ENCODE data around the gene NFATC1. TPM values are rescaled to one million over a fixed set of nuclear protein-coding genes. Genes with fewer than 3 reads are reported as not detected.
"Not testable (repeated sequence)": the region's sequence is repeated elsewhere in the genome, so short reads cannot be mapped to it uniquely, and the experiment has no call there.

The NFATC1 gene
- total RNA-seq, 6 experiments from 2014 or later, result 0.57 to 2.0 (median 0.89) TPM

- Mint-ChIP-seq H3K9me3 (peaks cover 32% of the 10 kb centered on the region; the same call in 1 of the 2 replicates), H3K27ac (no peak overlapping the region)
Measured at GRCh38 chr18:79501006-79501405, 105.3 kb downstream of the NFATC1 start.

GRCh38 chr18:79502782-79503181 is 107.1 kb downstream of the NFATC1 start:
- no peak for DNase-seq
- TF ChIP-seq CTCF (IDR thresholded peaks at IDR 0.05), result no peak
- Mint-ChIP-seq H3K36me3 (ENCODE audit: low read depth) (peaks cover 8% of the 10 kb centered on the region), H3K4me3 (no peak overlapping the region), H3K27me3 (ENCODE audit: insufficient read depth) (peaks cover 12% of the 10 kb centered on the region), H3K27ac (no peak overlapping the region), H3K9me3 (peaks cover 27% of the 10 kb centered on the region; the same call in 1 of the 2 replicates), H3K4me1 (ENCODE audit: low read depth) (peaks cover 6% of the 10 kb centered on the region)

More at GRCh38 chr18:79501006-79501405, 105.3 kb downstream of the NFATC1 start:
- Mint-ChIP-seq H3K36me3 (ENCODE audit: low read depth) (peaks cover 9% of the 10 kb centered on the region), H3K27me3 (ENCODE audit: insufficient read depth) (peaks cover 18% of the 10 kb centered on the region), H3K4me1 (ENCODE audit: low read depth) (peaks cover 13% of the 10 kb centered on the region), H3K4me3 (no peak overlapping the region)
- no peak for DNase-seq
- TF ChIP-seq CTCF (IDR thresholded peaks at IDR 0.05), result no peak

- no peak for DNase-seq
- no peak overlapping the region for H3K27ac Mint-ChIP-seq
- H3K36me3 Mint-ChIP-seq (ENCODE audit: low read depth), result peaks cover 2% of the 10 kb centered on the region
- peaks cover 9% of the 10 kb centered on the region for H3K27me3 Mint-ChIP-seq (ENCODE audit: insufficient read depth)
- H3K4me3 Mint-ChIP-seq, result no peak overlapping the region
- H3K9me3 Mint-ChIP-seq, result peaks cover 22% of the 10 kb centered on the region; the same call in 1 of the 2 replicates
- H3K4me1 Mint-ChIP-seq (ENCODE audit: low read depth), result peaks cover 11% of the 10 kb centered on the region
- no peak for TF ChIP-seq CTCF (IDR thresholded peaks at IDR 0.05)
Measured at GRCh38 chr18:79503406-79503805, 107.7 kb downstream of the NFATC1 start.

GRCh38 chr18:79504034-79504433 is 108.3 kb downstream of the NFATC1 start:
- H3K36me3 Mint-ChIP-seq (ENCODE audit: low read depth), result no peaks in the 10 kb centered on the region; the same call in 1 of the 2 replicates
- H3K4me1 Mint-ChIP-seq (ENCODE audit: low read depth), result peaks cover 15% of the 10 kb centered on the region
- H3K27me3 Mint-ChIP-seq (ENCODE audit: insufficient read depth), result peaks cover 8% of the 10 kb centered on the region
- DNase-seq, result no peak
- TF ChIP-seq CTCF (IDR thresholded peaks at IDR 0.05), result no peak
- H3K9me3 Mint-ChIP-seq, result peaks cover 16% of the 10 kb centered on the region; the same call in 1 of the 2 replicates
- no peak overlapping the region for H3K27ac Mint-ChIP-seq
- H3K4me3 Mint-ChIP-seq, result no peak overlapping the region

- H3K9me3 Mint-ChIP-seq, result peaks cover 11% of the 10 kb centered on the region; the same call in 1 of the 2 replicates
- peaks cover 15% of the 10 kb centered on the region for H3K4me1 Mint-ChIP-seq (ENCODE audit: low read depth)
- not testable (repeated sequence) for H3K36me3 Mint-ChIP-seq (ENCODE audit: low read depth); H3K27me3 Mint-ChIP-seq (ENCODE audit: insufficient read depth); H3K4me3 Mint-ChIP-seq; DNase-seq; H3K27ac Mint-ChIP-seq
Measured at GRCh38 chr18:79504495-79504894, 108.8 kb downstream of the NFATC1 start.

- H3K36me3 Mint-ChIP-seq (ENCODE audit: low read depth); H3K9me3 Mint-ChIP-seq; H3K27me3 Mint-ChIP-seq (ENCODE audit: insufficient read depth); H3K4me3 Mint-ChIP-seq; DNase-seq; H3K27ac Mint-ChIP-seq: not testable (repeated sequence)
- H3K4me1 Mint-ChIP-seq (ENCODE audit: low read depth), result peaks cover 15% of the 10 kb centered on the region
Measured at GRCh38 chr18:79505465-79505864, 109.7 kb downstream of the NFATC1 start.

All from HFFc6 (cell line).